H1 (cell line): ENCODE results near the gene ANKRD6. TPM values are rescaled to one million over a fixed set of nuclear protein-coding genes. Genes with fewer than 3 reads are reported as not detected.

ENCODE experiments used
- CTCF ChIA-PET: fragments of 300-600 bp; sonication (Branson Sonifier 250); formaldehyde crosslinking; loops from one replicate; lab custom pipeline; 2021; ENCODE audit not compliant: partially characterized antibody; lab: Charles Lee
- POLR2A ChIA-PET: fragments of 300-600 bp; sonication (Branson Sonifier 250); formaldehyde crosslinking; loops from one replicate; lab custom pipeline; 2021; ENCODE audit warnings: inconsistent platforms; ENCODE audit not compliant: partially characterized antibody; lab: Charles Lee
- DNase-seq, 2 experiments: peaks; one replicate each; pipeline versions ENCODE4 v3.0.0 to v3.0.0-alpha.2; 2010 to 2022; ENCODE audit warnings: low spot score in 2 of 2, low read depth in 1 of 2, mixed read lengths in 1 of 2
- FAIRE-seq: peaks from 2 replicates; lab custom pipeline; 2011; peaks lifted over from hg19 to GRCh38; lab: Jason Lieb, UNC
- H2AFZ ChIP-seq: 2 replicates; pipeline ENCODE4 v1.8.1; 2012; ENCODE audit warnings: low read length, inconsistent platforms
- H2AK5ac ChIP-seq: 2 replicates; pipeline ENCODE4 v1.6.1; 2013; ENCODE audit warnings: low read depth, low read length
- H2BK120ac ChIP-seq: replicated peaks from 2 replicates; pipeline ENCODE3; 2013; ENCODE audit warnings: low read depth, low read length, inconsistent platforms
- H2BK12ac ChIP-seq: 2 replicates; pipeline ENCODE4 v1.6.1; 2013; ENCODE audit warnings: low read depth, low read length
- H2BK15ac ChIP-seq: 2 replicates; pipeline ENCODE4 v1.6.1; 2013; ENCODE audit warnings: low read length
- H2BK20ac ChIP-seq: 2 replicates; pipeline ENCODE4 v1.6.1; 2013; ENCODE audit warnings: low read length
- H2BK5ac ChIP-seq: 2 replicates; pipeline ENCODE4 v1.6.1; 2013; ENCODE audit warnings: low read depth, low read length
- H3K14ac ChIP-seq: 2 replicates; pipeline ENCODE4 v1.6.1; 2013; ENCODE audit warnings: inconsistent platforms; ENCODE audit not compliant: insufficient read length
- H3K18ac ChIP-seq: 2 replicates; pipeline ENCODE4 v1.6.1; 2013; ENCODE audit warnings: low read length; ENCODE audit errors: extremely low read depth
- H3K23ac ChIP-seq: 2 replicates; pipeline ENCODE4 v1.6.1; 2013; ENCODE audit warnings: inconsistent platforms; ENCODE audit not compliant: insufficient read length
- H3K23me2 ChIP-seq: 2 replicates; pipeline ENCODE4 v1.6.1; 2013; ENCODE audit warnings: low read depth, low read length
- H3K27ac ChIP-seq: 2 replicates; pipeline ENCODE4 v1.6.1; 2011; ENCODE audit warnings: low read depth, low read length, inconsistent platforms
- H3K27me3 ChIP-seq, 4 experiments: replicated peaks in 1 of 4; 1 replicate in 1 of 4; 2 replicates in 3 of 4; pipeline versions ENCODE4 v1.6.1 to v1.8.1; 2011 to 2013; ENCODE audit warnings: low read length in 3 of 4, mild to moderate bottlenecking in 3 of 4, inconsistent platforms in 2 of 4, mixed read lengths in 2 of 4, moderate library complexity in 1 of 4; ENCODE audit not compliant: control insufficient read depth in 3 of 4, insufficient read depth in 3 of 4; ENCODE audit errors: extremely low read depth in 1 of 4
- H3K36me3 ChIP-seq, 4 experiments: 2 replicates each; pipeline versions ENCODE4 v1.6.1 to v1.8.1; 2011 to 2013; ENCODE audit warnings: mild to moderate bottlenecking in 4 of 4, low read length in 3 of 4, moderate library complexity in 2 of 4, control low read depth in 1 of 4, inconsistent platforms in 1 of 4; ENCODE audit not compliant: insufficient read depth in 4 of 4, control insufficient read depth in 2 of 4
- H3K4ac ChIP-seq: replicated peaks from 2 replicates; pipeline ENCODE3; 2013; ENCODE audit warnings: low read length, low read depth, mixed read lengths, inconsistent platforms; ENCODE audit not compliant: insufficient read length
- H3K4me1 ChIP-seq, 4 experiments: replicated peaks in 1 of 4; 1 replicate in 1 of 4; 2 replicates in 3 of 4; pipeline versions ENCODE4 v1.6.1 to v1.8.1; 2011 to 2013; ENCODE audit warnings: low read length in 3 of 4, inconsistent platforms in 2 of 4, mixed read lengths in 1 of 4; ENCODE audit not compliant: insufficient read depth in 4 of 4, control insufficient read depth in 3 of 4
- H3K4me2 ChIP-seq, 2 experiments: 2 replicates each; pipeline versions ENCODE4 v1.6.1 to v1.8.1; 2011 to 2013; ENCODE audit warnings: low read depth in 2 of 2, low read length in 2 of 2, control low read depth in 1 of 2, inconsistent platforms in 1 of 2, mild to moderate bottlenecking in 1 of 2; ENCODE audit not compliant: insufficient read depth in 1 of 2
- H3K4me3 ChIP-seq, 4 experiments: fragments of 200-600, 300-600 bp in 1 of 4; sonication (generic), shearing (Covaris generic), sonication (Bioruptor Twin) in 1 of 4; 2 replicates each; pipeline versions ENCODE4 v1.5.1 to v1.8.1; 2011 to 2016; ENCODE audit warnings: low read length in 4 of 4, low read depth in 3 of 4, control low read depth in 2 of 4, inconsistent platforms in 2 of 4, mild to moderate bottlenecking in 2 of 4, mixed read lengths in 1 of 4, moderate library complexity in 1 of 4; ENCODE audit not compliant: insufficient read depth in 2 of 4; ENCODE audit errors: extremely low read depth in 1 of 4
- H3K56ac ChIP-seq: replicated peaks from 2 replicates; pipeline ENCODE3; 2013; ENCODE audit warnings: low read depth, mild to moderate bottlenecking, mixed read lengths, low read length, inconsistent platforms; ENCODE audit not compliant: insufficient read length
- H3K79me1 ChIP-seq: 2 replicates; pipeline ENCODE4 v1.6.1; 2013; ENCODE audit warnings: low read depth, low read length, control low read depth
- H3K79me2 ChIP-seq, 2 experiments: 2 replicates each; pipeline versions ENCODE4 v1.6.1 to v1.8.1; 2012 to 2013; ENCODE audit warnings: low read length in 2 of 2, mild to moderate bottlenecking in 2 of 2, inconsistent platforms in 1 of 2; ENCODE audit not compliant: insufficient read depth in 2 of 2, control insufficient read depth in 1 of 2
- H3K9ac ChIP-seq, 4 experiments: replicated peaks in 1 of 4; 1 replicate in 1 of 4; 2 replicates in 3 of 4; pipeline versions ENCODE4 v1.6.1 to v1.8.1; 2011 to 2013; ENCODE audit warnings: low read depth in 3 of 4, low read length in 3 of 4, control low read depth in 2 of 4, mild to moderate bottlenecking in 2 of 4, moderate library complexity in 2 of 4, inconsistent platforms in 1 of 4; ENCODE audit errors: extremely low read depth in 1 of 4
- H3K9me3 ChIP-seq, 2 experiments: 2 replicates each; pipeline versions ENCODE4 v1.6.1 to v1.8.1; 2012 to 2013; ENCODE audit warnings: mild to moderate bottlenecking in 2 of 2, moderate library complexity in 2 of 2, control low read depth in 1 of 2, inconsistent platforms in 1 of 2, low read depth in 1 of 2, low read length in 1 of 2, mixed read lengths in 1 of 2; ENCODE audit not compliant: insufficient read depth in 2 of 2
- H4K20me1 ChIP-seq, 2 experiments: replicated peaks in 1 of 2; 2 replicates each; pipeline versions ENCODE3 to v1.8.1; 2011 to 2013; ENCODE audit warnings: inconsistent platforms in 2 of 2, low read length in 2 of 2, mild to moderate bottlenecking in 1 of 2; ENCODE audit not compliant: insufficient read depth in 2 of 2, control insufficient read depth in 1 of 2
- H4K5ac ChIP-seq: 2 replicates; pipeline ENCODE4 v1.6.1; 2013; ENCODE audit warnings: low read length, low read depth, mixed read lengths, inconsistent platforms; ENCODE audit not compliant: insufficient read length
- H4K8ac ChIP-seq: 2 replicates; pipeline ENCODE4 v1.8.0; 2013; ENCODE audit warnings: mild to moderate bottlenecking, moderate library complexity, low read length, inconsistent platforms; ENCODE audit not compliant: insufficient read depth; ENCODE audit errors: extremely low read depth
- H4K91ac ChIP-seq: replicated peaks from 2 replicates; pipeline ENCODE3; 2013; ENCODE audit warnings: low read length, mixed read lengths, inconsistent platforms; ENCODE audit not compliant: insufficient read length
- EGR1 ChIP-seq: IDR thresholded peaks from 2 replicates; pipeline ENCODE4 v1.6.1; 2011; ENCODE audit warnings: low read depth, low read length, borderline replicate concordance
- RBBP5 ChIP-seq: IDR thresholded peaks from 2 replicates; pipeline ENCODE4 v1.7.1; 2012; ENCODE audit warnings: low read depth, mild to moderate bottlenecking, inconsistent platforms, low read length, moderate library complexity, borderline replicate concordance
- SP4 ChIP-seq: IDR thresholded peaks from 2 replicates; pipeline ENCODE4 v1.6.1; 2012; ENCODE audit warnings: low read length, inconsistent platforms
- TCF12 ChIP-seq: IDR thresholded peaks from 2 replicates; pipeline ENCODE4 v1.6.1; 2011; ENCODE audit warnings: low read depth, mild to moderate bottlenecking, low read length
- TEAD4 ChIP-seq: IDR thresholded peaks from 2 replicates; pipeline ENCODE4 v1.6.1; 2012; ENCODE audit warnings: low read depth, low read length, inconsistent platforms, mixed read lengths
- WGBS, 2 experiments: shearing (Covaris generic) in 1 of 2; methylation state at CpG; one replicate each; pipeline versions ENCODE4 v1.1.6 to v1.1.7; 2013 to 2015; ENCODE audit warnings: low lambda C conversion rate in 2 of 2, mixed read lengths in 2 of 2, inconsistent platforms in 1 of 2, low coverage in 1 of 2, missing lambda C conversion rate in 1 of 2; ENCODE audit not compliant: insufficient replicate concordance in 2 of 2, insufficient coverage in 1 of 2, insufficient read length in 1 of 2; ENCODE audit errors: extremely low coverage in 1 of 2, missing lambda C conversion rate in 1 of 2; 5-methylcytosine and 5-hydroxymethylcytosine counted together
- polyA plus RNA-seq, 7 experiments: library from polyadenylated mRNA; depleted of rRNA in 3 of 7; stranded (reverse) in 5 of 7; unstranded in 2 of 7; fragments of >200 nt in 5 of 7; fragments of 200-250 nt in 2 of 7; gene quantifications; 1 replicate in 5 of 7; 2 replicates in 1 of 7; 4 replicates in 1 of 7; pipeline versions ENCODE4 v1.2.1 to v1.2.3, GENCODE V29; 2011 to 2013; ENCODE audit warnings: missing spikeins in 2 of 7, mixed read lengths in 2 of 7
- total RNA-seq: library from RNA; stranded (reverse); fragmentation: NEBNext Ultra II Directional; extraction: Animal tissue kit (Norgen Biotek cat#: 25700); gene quantifications from 2 replicates; pipeline ENCODE4 v1.2.1, GENCODE V29; 2021

Gene ANKRD6
- total and polyA plus RNA-seq, 2 of the 8 experiments (the other 6 are each of a cell fraction or from before 2014, with no cell fraction given) = 5.9 to 12.8 TPM

GRCh38 chr6:89660981-89661380, 228.0 kb downstream of the ANKRD6 start:
- Histone ChIP-seq H3K36me3 (peaks cover 48 to 86% (median 79%) of the 10 kb centered on the region in 4 experiments), H2BK20ac (no peak overlapping the region), H2BK5ac (no peak overlapping the region), H4K20me1 (no peaks in the 10 kb centered on the region), H2BK12ac (no peak overlapping the region), H4K5ac (no peak overlapping the region), H2AK5ac (no peak overlapping the region), H3K79me1 (no peaks in the 10 kb centered on the region), H4K8ac (no peak overlapping the region), H2BK15ac (no peak overlapping the region), H2AFZ (no peak overlapping the region), H3K4ac (no peak overlapping the region), H3K4me1 (no peaks in the 10 kb centered on the region), H3K56ac (no peak overlapping the region), H3K9ac (no peak overlapping the region), H3K23me2 (no peaks in the 10 kb centered on the region), H3K79me2 (no peaks in the 10 kb centered on the region), H3K14ac (no peak overlapping the region), H3K18ac (no peak overlapping the region), H2BK120ac (no peak overlapping the region), H3K9me3 (no peaks in the 10 kb centered on the region), H3K27ac (no peak overlapping the region), H3K4me3 (no peak overlapping the region), H4K91ac (no peak overlapping the region), H3K4me2 (no peak overlapping the region), H3K23ac (no peak overlapping the region), H3K27me3 (no peaks in the 10 kb centered on the region)
- 91% methylated on average over 4 of the region's 4 CpGs; no CpG with 5 or more reads in 1 of the 2 experiments for WGBS, 2 experiments
- ChIA-PET CTCF (interaction anchor here (1.4 kb wide), 1 partner anchor 60 kb away, joined by 3 read pairs; no protein-coding TSS in a partner anchor), POLR2A (interaction anchor here (0.8 to 1.6 kb wide), 2 partner anchors 11 to 149 kb away, joined by 3 read pairs; no protein-coding TSS in a partner anchor)
- FAIRE-seq (no peak), DNase-seq (no peak)
- TF ChIP-seq TEAD4 (no peak), RBBP5 (no peak), SP4 (no peak), EGR1 (no peak), TCF12 (no peak)
